WTC11 (cell line): ENCODE data around the gene PKIB. TPM values are rescaled to one million over a fixed set of nuclear protein-coding genes. Genes with fewer than 3 reads are reported as not detected.

Source experiments
- ATAC-seq: fragments of 200-7000 bp; cut with Tn5 transposase; 2 replicates; pipeline ENCODE4 v1.10.0; 2021; ENCODE audit warnings: mild to moderate bottlenecking, moderate library complexity
- CTCF ChIA-PET: fragments of 300-600 bp; sonication (Branson Sonifier 250); formaldehyde crosslinking; loops from one replicate; lab custom pipeline; 2021; ENCODE audit warnings: antibody characterized with exemption; lab: Charles Lee
- POLR2A ChIA-PET: fragments of 350-600 bp; sonication (Branson Sonifier 250); formaldehyde crosslinking; loops from one replicate; lab custom pipeline; 2021; ENCODE audit warnings: antibody characterized with exemption; lab: Charles Lee
- DNase-seq: peaks from one replicate; pipeline ENCODE4 v3.0.0; 2021; ENCODE audit warnings: low spot score
- H3K27ac Mint-ChIP-seq: 2 replicates; pipeline ENCODE4 v1.8.0; 2021; ENCODE audit warnings: mixed read lengths
- H3K27me3 Mint-ChIP-seq: 2 replicates; pipeline ENCODE4 v1.8.0; 2021; ENCODE audit warnings: low read depth, mild to moderate bottlenecking, moderate library complexity, mixed read lengths
- H3K36me3 Mint-ChIP-seq: 2 replicates; pipeline ENCODE4 v1.8.0; 2021; ENCODE audit warnings: mixed read lengths
- H3K4me1 Mint-ChIP-seq: 2 replicates; pipeline ENCODE4 v1.8.0; 2022; ENCODE audit warnings: mixed read lengths
- H3K4me3 Mint-ChIP-seq: 2 replicates; pipeline ENCODE4 v1.8.0; 2021; ENCODE audit warnings: mild to moderate bottlenecking, moderate library complexity, mixed read lengths
- H3K9me3 Mint-ChIP-seq: 2 replicates; pipeline ENCODE4 v1.8.0; 2021; ENCODE audit warnings: mixed read lengths
- AR ChIP-seq: fragments of 250-450 bp; sonication (Bioruptor Pico); IDR thresholded peaks from 2 replicates; pipeline ENCODE4 v1.9.0; 2021; ENCODE audit warnings: mild to moderate bottlenecking
- ELF4 ChIP-seq: sonication (generic); formaldehyde crosslinking; IDR thresholded peaks from 2 replicates; pipeline ENCODE4 v1.8.1; 2022; ENCODE audit warnings: low read depth, mild to moderate bottlenecking, moderate library complexity, missing genetic modification reagents
- EMX1 ChIP-seq: fragments of 250-450 bp; sonication (Bioruptor Pico); IDR thresholded peaks from 2 replicates; pipeline ENCODE4 v1.8.0; 2021; ENCODE audit warnings: mild to moderate bottlenecking
- ETV6 ChIP-seq: sonication (generic); formaldehyde crosslinking; IDR thresholded peaks from 2 replicates; pipeline ENCODE4 v1.8.1; 2022; ENCODE audit warnings: mild to moderate bottlenecking, missing genetic modification reagents
- FOXJ3 ChIP-seq: sonication (generic); formaldehyde crosslinking; IDR thresholded peaks from 2 replicates; pipeline ENCODE4 v1.9.0; 2021; ENCODE audit warnings: missing genetic modification reagents, mild to moderate bottlenecking, borderline replicate concordance
- GRHL2 ChIP-seq: fragments of 250-450 bp; sonication (Bioruptor Pico); IDR thresholded peaks from 2 replicates; pipeline ENCODE4 v1.8.0; 2022; ENCODE audit warnings: mild to moderate bottlenecking, moderate library complexity; ENCODE audit not compliant: insufficient replicate concordance, severe bottlenecking
- GTF2I ChIP-seq: fragments of 250-450 bp; sonication (Bioruptor Pico); conservative IDR thresholded peaks from 2 replicates; pipeline ENCODE4 v1.4.0; 2021; ENCODE audit warnings: mild to moderate bottlenecking
- MLX ChIP-seq: sonication (generic); formaldehyde crosslinking; IDR thresholded peaks from 2 replicates; pipeline ENCODE4 v1.8.1; 2023; ENCODE audit warnings: mild to moderate bottlenecking, missing genetic modification reagents, moderate library complexity
- MXD4 ChIP-seq: fragments of 250-450 bp; sonication (Bioruptor Pico); IDR thresholded peaks from 2 replicates; pipeline ENCODE4 v1.8.0; 2021; ENCODE audit warnings: mild to moderate bottlenecking, moderate library complexity, borderline replicate concordance
- NFATC4 ChIP-seq: fragments of 250-450 bp; sonication (Bioruptor Pico); IDR thresholded peaks from 2 replicates; pipeline ENCODE4 v1.9.0; 2021; ENCODE audit warnings: mild to moderate bottlenecking
- USF1 ChIP-seq: sonication (generic); formaldehyde crosslinking; IDR thresholded peaks from 2 replicates; pipeline ENCODE4 v1.8.0; 2022; ENCODE audit warnings: mild to moderate bottlenecking, missing genetic modification reagents
- ZBTB43 ChIP-seq: sonication (generic); formaldehyde crosslinking; IDR thresholded peaks from 2 replicates; pipeline ENCODE4 v1.8.1; 2023; ENCODE audit warnings: mild to moderate bottlenecking, missing genetic modification reagents
- ZNF317 ChIP-seq: sonication (generic); formaldehyde crosslinking; IDR thresholded peaks from 2 replicates; pipeline ENCODE4 v1.8.1; 2023; ENCODE audit warnings: low read depth, mild to moderate bottlenecking, moderate library complexity, missing genetic modification reagents, borderline replicate concordance
- ZNF396 ChIP-seq: fragments of 250-450 bp; sonication (Bioruptor Pico); IDR thresholded peaks from 2 replicates; pipeline ENCODE4 v1.8.0; 2021; ENCODE audit warnings: mild to moderate bottlenecking, moderate library complexity, borderline replicate concordance
- ZNF416 ChIP-seq: fragments of 250-450 bp; sonication (Bioruptor Pico); IDR thresholded peaks from 2 replicates; pipeline ENCODE4 v1.9.0; 2021; ENCODE audit warnings: mild to moderate bottlenecking, inconsistent platforms
- ZNF532 ChIP-seq: fragments of 250-450 bp; sonication (Bioruptor Pico); IDR thresholded peaks from 2 replicates; pipeline ENCODE4 v1.9.0; 2021; ENCODE audit warnings: mild to moderate bottlenecking, borderline replicate concordance
- ZNF671 ChIP-seq: fragments of 250-450 bp; sonication (Bioruptor Pico); IDR thresholded peaks from 2 replicates; pipeline ENCODE4 v1.8.0; 2021; ENCODE audit warnings: mild to moderate bottlenecking
- total RNA-seq: library from RNA; stranded (reverse); gene quantifications from 3 replicates; pipeline ENCODE4 v1.2.3, GENCODE V29; 2021
- TF ChIP-seq, protein P1 (sequence below): sonication (generic); formaldehyde crosslinking; IDR thresholded peaks from 2 replicates; pipeline ENCODE4 v1.8.0; 2023; ENCODE audit warnings: mild to moderate bottlenecking, missing genetic modification reagents
- TF ChIP-seq, protein P2 (sequence below): sonication (generic); formaldehyde crosslinking; IDR thresholded peaks from 2 replicates; pipeline ENCODE4 v1.8.1; 2022; ENCODE audit warnings: low read depth, missing genetic modification reagents, borderline replicate concordance

Gene PKIB
- total RNA-seq, 1 experiment from 2014 or later, result 26.4 TPM

DNA sequence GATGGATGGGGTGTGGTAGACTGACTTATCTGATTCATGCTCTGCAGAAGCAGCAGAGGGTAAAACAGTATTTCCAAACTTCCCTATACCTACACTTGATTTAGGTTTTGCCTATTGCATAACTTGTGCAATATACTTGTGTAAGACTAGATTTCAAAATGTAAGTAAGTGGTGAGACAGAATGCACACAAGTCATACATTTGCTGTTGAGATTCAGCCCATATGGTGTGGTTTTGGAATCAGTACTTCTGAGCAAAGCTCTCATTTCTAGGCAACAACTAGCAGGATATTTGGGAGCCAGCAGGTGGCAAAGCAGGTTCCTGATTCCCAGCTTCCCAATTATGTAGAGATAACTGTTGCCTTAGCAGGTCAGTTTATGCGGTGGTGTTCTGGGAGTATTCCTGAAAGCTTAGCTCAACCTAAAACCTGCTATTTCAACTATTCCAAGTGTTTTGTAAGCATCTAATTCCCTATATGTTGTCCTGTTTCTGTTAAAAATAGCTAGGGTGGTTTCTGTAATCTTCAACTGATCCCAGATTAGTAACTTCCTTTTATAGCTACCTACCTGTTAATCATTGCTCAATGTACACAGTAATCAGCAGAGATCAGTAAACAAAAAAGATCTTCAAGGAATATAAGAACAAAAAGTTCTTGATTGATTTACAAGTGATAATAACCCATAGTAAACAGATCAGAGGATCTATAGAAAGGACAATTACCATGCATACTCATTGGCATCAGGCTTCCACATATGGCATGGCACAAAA is 160.8 kb downstream of the PKIB start:
- POLR2A ChIA-PET, result interaction anchor here (0.6 kb wide), 2 partner anchors 17 to 637 kb away, joined by 3 read pairs; no protein-coding TSS in a partner anchor
- Mint-ChIP-seq H3K9me3 (peaks cover under 1% of the 10 kb centered on the region), H3K27ac (no peak overlapping the region), H3K4me3 (no peak overlapping the region), H3K36me3 (no peaks in the 10 kb centered on the region), H3K4me1 (peaks cover 6% of the 10 kb centered on the region)
- CTCF ChIA-PET, result interaction anchor here (1.1 to 1.3 kb wide), 4 partner anchors 9 to 68 kb away, joined by 4 to 17 read pairs (median 6); partner anchors contain the start of genes FABP7 and SMPDL3A
- DNase-seq, result no peak
- TF ChIP-seq ZBTB43 (CRISPR knock-in tag) (no peak), USF1 (CRISPR knock-in tag) (no peak), EMX1 (CRISPR knock-in tag) (no peak), GTF2I (no peak), FOXJ3 (no peak), ZNF671 (CRISPR knock-in tag) (no peak), ZNF416 (CRISPR knock-in tag) (no peak), MLX (CRISPR knock-in tag) (no peak), NFATC4 (CRISPR knock-in tag) (no peak), MXD4 (CRISPR knock-in tag) (no peak), ZNF317 (CRISPR knock-in tag) (no peak), GRHL2 (CRISPR knock-in tag) (no peak)
- TF ChIP-seq, protein P1, sequence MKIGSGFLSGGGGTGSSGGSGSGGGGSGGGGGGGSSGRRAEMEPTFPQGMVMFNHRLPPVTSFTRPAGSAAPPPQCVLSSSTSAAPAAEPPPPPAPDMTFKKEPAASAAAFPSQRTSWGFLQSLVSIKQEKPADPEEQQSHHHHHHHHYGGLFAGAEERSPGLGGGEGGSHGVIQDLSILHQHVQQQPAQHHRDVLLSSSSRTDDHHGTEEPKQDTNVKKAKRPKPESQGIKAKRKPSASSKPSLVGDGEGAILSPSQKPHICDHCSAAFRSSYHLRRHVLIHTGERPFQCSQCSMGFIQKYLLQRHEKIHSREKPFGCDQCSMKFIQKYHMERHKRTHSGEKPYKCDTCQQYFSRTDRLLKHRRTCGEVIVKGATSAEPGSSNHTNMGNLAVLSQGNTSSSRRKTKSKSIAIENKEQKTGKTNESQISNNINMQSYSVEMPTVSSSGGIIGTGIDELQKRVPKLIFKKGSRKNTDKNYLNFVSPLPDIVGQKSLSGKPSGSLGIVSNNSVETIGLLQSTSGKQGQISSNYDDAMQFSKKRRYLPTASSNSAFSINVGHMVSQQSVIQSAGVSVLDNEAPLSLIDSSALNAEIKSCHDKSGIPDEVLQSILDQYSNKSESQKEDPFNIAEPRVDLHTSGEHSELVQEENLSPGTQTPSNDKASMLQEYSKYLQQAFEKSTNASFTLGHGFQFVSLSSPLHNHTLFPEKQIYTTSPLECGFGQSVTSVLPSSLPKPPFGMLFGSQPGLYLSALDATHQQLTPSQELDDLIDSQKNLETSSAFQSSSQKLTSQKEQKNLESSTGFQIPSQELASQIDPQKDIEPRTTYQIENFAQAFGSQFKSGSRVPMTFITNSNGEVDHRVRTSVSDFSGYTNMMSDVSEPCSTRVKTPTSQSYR (CRISPR knock-in tag), result no peak
- TF ChIP-seq, protein P2, sequence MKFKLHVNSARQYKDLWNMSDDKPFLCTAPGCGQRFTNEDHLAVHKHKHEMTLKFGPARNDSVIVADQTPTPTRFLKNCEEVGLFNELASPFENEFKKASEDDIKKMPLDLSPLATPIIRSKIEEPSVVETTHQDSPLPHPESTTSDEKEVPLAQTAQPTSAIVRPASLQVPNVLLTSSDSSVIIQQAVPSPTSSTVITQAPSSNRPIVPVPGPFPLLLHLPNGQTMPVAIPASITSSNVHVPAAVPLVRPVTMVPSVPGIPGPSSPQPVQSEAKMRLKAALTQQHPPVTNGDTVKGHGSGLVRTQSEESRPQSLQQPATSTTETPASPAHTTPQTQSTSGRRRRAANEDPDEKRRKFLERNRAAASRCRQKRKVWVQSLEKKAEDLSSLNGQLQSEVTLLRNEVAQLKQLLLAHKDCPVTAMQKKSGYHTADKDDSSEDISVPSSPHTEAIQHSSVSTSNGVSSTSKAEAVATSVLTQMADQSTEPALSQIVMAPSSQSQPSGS, result no peak
- TF ChIP-seq, all 79 proteins: peak for 0
- peaks cover 56% of the 10 kb centered on the region for H3K27me3 Mint-ChIP-seq
- peak; percentile 75 for ATAC-seq

DNA sequence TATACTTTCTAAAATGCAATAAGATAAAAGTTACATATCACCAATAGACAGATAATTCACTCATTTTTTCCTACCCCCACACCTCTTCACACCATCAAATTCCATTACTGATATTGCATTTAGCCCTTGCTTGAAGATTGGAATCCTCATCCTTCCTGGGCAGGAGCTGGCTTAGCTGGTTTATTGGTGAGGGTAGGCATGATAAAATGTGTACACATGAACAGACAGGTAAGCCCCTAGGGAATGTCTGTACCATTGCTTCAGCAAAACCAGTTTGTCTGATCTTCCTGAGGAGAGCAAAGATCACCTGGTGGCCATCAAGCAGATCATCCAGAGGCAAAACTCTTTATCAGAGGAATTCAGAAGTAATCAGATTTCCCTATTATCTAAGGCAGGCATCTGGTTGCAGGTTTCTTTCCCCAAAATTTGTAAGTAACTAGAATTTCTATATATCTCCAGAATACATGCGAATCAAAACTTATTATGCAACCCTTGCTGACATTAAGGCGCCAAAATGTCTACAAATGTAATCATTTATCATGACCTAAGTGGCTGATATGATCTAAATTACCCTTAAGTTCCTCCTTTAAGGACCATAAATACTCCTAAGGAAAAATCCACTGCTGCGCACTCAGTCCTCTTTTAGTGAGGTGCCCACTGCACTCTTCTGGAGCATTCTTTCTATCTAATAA is 162.7 kb downstream of the PKIB start:
- peaks cover 6% of the 10 kb centered on the region for H3K4me1 Mint-ChIP-seq
- ChIA-PET POLR2A (interaction anchor here (0.7 kb wide), 1 partner anchor 1443 kb away, joined by 3 read pairs; no protein-coding TSS in a partner anchor), CTCF (interaction anchor here (1.0 to 1.1 kb wide), 2 partner anchors 28 to 66 kb away, joined by 3 read pairs; no protein-coding TSS in a partner anchor)
- H3K4me3 Mint-ChIP-seq, result no peak overlapping the region
- ATAC-seq, result no peak
- DNase-seq, result no peak
- peaks cover 41% of the 10 kb centered on the region for H3K27me3 Mint-ChIP-seq
- H3K36me3 Mint-ChIP-seq, result no peaks in the 10 kb centered on the region
- H3K27ac Mint-ChIP-seq, result no peak overlapping the region
- H3K9me3 Mint-ChIP-seq, result peaks cover 4% of the 10 kb centered on the region
- no peak for TF ChIP-seq ZNF532 (CRISPR knock-in tag)
- TF ChIP-seq AR (CRISPR knock-in tag), result no peak
- no peak for TF ChIP-seq ETV6 (CRISPR knock-in tag)
- TF ChIP-seq ELF4, result no peak
- TF ChIP-seq ZNF396, result no peak
